VCaP (cell line): Measurements from ENCODE around the gene RPA1.

Experiments used
- H3K27ac ChIP-seq: fragments of 450-650 bp; 2 replicates; pipeline ENCODE4 v1.5.1; 2017
- TF ChIP-seq, protein P1 (sequence below): fragments of 450-650 bp; conservative IDR thresholded peaks from 2 replicates; pipeline ENCODE4 v1.5.1; 2017; ENCODE audit warnings: mild to moderate bottlenecking, moderate library complexity

Gene RPA1

DNA sequence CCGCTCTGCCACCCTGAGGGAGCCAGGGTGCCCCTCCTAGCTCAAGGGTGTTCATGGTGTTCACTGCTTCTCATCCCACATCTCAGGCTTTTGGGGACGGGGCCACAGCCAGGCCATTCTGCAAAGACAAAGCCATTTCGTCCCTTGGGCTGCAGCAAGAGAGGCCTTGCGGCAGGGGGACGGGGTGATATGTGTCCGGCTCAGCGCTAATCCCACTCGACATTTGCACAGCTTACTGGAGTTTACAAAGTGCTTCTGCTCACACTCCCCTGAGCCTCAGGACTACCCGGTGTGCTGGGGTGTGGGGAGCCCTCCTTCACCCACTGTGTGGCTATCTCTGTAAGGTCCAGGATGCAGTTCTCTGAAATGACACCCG lies 111.0 kb downstream of the RPA1 start:
- TF ChIP-seq, protein P1, sequence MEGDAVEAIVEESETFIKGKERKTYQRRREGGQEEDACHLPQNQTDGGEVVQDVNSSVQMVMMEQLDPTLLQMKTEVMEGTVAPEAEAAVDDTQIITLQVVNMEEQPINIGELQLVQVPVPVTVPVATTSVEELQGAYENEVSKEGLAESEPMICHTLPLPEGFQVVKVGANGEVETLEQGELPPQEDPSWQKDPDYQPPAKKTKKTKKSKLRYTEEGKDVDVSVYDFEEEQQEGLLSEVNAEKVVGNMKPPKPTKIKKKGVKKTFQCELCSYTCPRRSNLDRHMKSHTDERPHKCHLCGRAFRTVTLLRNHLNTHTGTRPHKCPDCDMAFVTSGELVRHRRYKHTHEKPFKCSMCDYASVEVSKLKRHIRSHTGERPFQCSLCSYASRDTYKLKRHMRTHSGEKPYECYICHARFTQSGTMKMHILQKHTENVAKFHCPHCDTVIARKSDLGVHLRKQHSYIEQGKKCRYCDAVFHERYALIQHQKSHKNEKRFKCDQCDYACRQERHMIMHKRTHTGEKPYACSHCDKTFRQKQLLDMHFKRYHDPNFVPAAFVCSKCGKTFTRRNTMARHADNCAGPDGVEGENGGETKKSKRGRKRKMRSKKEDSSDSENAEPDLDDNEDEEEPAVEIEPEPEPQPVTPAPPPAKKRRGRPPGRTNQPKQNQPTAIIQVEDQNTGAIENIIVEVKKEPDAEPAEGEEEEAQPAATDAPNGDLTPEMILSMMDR, result no peak
- H3K27ac ChIP-seq, result no peak overlapping the region

- TF ChIP-seq, protein P1, result no peak
- H3K27ac ChIP-seq, result no peak overlapping the region
Measured at GRCh38 chr17:1941272-1942065, 111.7 kb downstream of the RPA1 start.

DNA sequence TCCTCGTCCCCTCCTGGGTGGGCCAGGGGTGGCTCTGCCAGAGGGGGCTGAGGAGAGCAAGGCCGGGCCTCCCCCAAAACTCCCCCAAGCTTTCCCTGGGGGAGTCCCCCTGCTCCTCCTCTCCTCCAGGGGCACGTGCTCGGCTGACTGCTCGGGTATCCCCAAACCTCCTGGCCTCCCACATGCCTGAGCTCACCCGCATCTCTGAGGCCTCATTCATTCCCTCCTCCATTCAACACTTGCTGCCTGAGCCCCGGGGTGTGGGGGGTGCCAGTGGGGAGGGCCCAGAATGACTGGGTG lies 112.2 kb downstream of the RPA1 start:
- H3K27ac ChIP-seq, result no peak overlapping the region
- TF ChIP-seq, protein P1, result no peak

- H3K27ac ChIP-seq, result no peak overlapping the region
- TF ChIP-seq, protein P1, result no peak
Measured at GRCh38 chr17:1942666-1943435, 113.0 kb downstream of the RPA1 start.

DNA sequence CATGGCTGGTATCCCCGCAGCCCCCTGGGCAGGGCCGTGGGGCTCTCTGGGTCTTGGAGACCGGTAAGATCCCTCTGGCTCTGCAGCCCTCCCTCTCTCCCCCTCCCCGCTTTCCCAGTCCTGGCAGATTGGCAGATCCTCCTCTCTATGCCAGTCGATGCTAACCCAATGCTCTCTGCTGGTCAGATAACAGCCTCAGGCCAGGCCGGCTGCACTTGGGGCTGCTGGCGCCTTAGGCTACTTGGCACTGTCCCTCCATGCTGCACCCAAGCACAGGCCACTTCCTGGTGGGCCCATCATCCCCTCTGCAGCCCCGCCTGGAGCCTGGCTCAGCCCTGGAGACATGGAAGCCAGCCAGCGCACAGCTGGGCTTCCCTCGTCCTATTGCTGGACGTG lies 113.6 kb downstream of the RPA1 start:
- TF ChIP-seq, protein P1, result no peak
- H3K27ac ChIP-seq, result no peak overlapping the region

- TF ChIP-seq, protein P1, result no peak
- no peak overlapping the region for H3K27ac ChIP-seq
Measured at GRCh38 chr17:1945621-1946020, 115.8 kb downstream of the RPA1 start.

- TF ChIP-seq, protein P1, result no peak
- H3K27ac ChIP-seq, result no peak overlapping the region
Measured at GRCh38 chr17:1946021-1946932, 116.5 kb downstream of the RPA1 start.
